ENCODE results near the gene CDC42BPB.

CDC42BPB gene

DNA sequence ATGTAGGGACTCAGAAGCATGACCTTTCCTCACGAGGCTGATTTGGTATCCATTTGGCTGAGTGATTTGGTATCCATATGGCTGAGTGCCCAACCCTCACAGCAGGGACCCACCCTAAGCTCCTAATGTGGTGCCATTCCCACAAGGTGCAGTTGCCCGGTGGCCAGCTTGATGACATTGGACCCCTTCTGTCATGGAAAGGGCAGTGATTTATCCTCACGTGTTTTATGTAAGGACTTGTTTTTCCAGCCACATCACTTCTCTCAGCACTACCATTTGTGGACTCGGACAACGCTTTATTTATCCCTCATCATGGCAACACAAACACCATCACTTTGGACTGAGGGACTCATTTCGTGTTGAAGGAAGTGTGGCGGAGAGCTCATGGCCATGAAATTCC, 8.5 kb upstream of the CDC42BPB start:
- TF ChIP-seq POLR2A (IDR thresholded peaks at IDR 0.05; ENCODE audit: extremely low read depth, insufficient read length) = no peak
- TF ChIP-seq, protein P1, sequence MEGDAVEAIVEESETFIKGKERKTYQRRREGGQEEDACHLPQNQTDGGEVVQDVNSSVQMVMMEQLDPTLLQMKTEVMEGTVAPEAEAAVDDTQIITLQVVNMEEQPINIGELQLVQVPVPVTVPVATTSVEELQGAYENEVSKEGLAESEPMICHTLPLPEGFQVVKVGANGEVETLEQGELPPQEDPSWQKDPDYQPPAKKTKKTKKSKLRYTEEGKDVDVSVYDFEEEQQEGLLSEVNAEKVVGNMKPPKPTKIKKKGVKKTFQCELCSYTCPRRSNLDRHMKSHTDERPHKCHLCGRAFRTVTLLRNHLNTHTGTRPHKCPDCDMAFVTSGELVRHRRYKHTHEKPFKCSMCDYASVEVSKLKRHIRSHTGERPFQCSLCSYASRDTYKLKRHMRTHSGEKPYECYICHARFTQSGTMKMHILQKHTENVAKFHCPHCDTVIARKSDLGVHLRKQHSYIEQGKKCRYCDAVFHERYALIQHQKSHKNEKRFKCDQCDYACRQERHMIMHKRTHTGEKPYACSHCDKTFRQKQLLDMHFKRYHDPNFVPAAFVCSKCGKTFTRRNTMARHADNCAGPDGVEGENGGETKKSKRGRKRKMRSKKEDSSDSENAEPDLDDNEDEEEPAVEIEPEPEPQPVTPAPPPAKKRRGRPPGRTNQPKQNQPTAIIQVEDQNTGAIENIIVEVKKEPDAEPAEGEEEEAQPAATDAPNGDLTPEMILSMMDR (IDR thresholded peaks at IDR 0.05; ENCODE audit: low read depth, low read length) = no peak
- TF ChIP-seq MYC (IDR thresholded peaks at IDR 0.05; ENCODE audit: low read depth, low read length) = no peak
- TF ChIP-seq, protein P2, sequence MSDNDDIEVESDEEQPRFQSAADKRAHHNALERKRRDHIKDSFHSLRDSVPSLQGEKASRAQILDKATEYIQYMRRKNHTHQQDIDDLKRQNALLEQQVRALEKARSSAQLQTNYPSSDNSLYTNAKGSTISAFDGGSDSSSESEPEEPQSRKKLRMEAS (IDR thresholded peaks at IDR 0.05; ENCODE audit: low read depth, low read length) = no peak
- DNase-seq (ENCODE audit: low read depth) = no peak
- H3K4me3 ChIP-seq (ENCODE audit: low read depth, low read length) = no peak overlapping the region

DNA sequence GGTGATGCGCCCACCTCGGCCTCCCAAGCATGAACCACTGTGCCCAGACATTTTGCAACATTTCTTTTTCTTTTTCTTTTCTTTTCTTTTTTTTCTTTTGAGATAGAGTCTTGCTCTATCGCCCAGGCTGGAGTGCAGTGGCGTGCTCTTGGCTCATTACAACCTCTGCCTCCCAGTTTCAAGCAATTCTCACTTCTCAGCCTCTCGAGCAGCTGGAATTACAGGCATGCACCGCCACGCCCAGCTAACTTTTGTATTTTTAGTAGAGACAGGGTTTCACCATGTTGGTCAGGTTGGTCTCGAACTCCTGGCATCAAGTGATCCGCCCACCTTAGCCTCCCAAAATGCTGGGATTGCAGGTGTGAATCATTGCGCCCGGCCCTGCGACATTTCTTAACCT, 7.6 kb upstream of the CDC42BPB start:
- H3K4me3 ChIP-seq (ENCODE audit: low read depth, low read length) = no peak overlapping the region
- DNase-seq (ENCODE audit: low read depth) = no peak
- TF ChIP-seq, protein P2 (IDR thresholded peaks at IDR 0.05; ENCODE audit: low read depth, low read length) = no peak
- TF ChIP-seq MYC (IDR thresholded peaks at IDR 0.05; ENCODE audit: low read depth, low read length) (no peak), POLR2A (IDR thresholded peaks at IDR 0.05; ENCODE audit: extremely low read depth, insufficient read length) (no peak)
- TF ChIP-seq, protein P1 (IDR thresholded peaks at IDR 0.05; ENCODE audit: low read depth, low read length) = no peak

DNA sequence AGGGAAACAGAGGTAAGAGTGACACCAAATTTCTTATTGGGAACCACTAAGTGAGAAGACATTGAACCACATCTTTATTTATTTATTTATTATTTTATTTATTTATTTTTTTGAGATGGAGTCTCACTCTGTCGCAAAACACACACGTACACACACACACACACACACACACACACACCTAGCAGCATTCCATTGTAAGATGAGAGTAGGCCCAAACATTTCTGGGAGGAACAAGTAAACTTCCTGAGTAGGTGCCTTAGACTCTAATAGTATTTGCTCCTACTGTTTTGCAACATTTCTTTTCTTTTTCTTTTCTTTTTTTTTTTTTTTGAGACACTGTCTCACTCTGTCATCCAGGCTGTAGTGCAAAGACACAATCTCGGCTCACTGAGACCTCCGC, 7.1 kb upstream of the CDC42BPB start:
- TF ChIP-seq POLR2A (IDR thresholded peaks at IDR 0.05; ENCODE audit: extremely low read depth, insufficient read length) (no peak), MYC (IDR thresholded peaks at IDR 0.05; ENCODE audit: low read depth, low read length) (no peak)
- TF ChIP-seq, protein P2 (IDR thresholded peaks at IDR 0.05; ENCODE audit: low read depth, low read length) = no peak
- TF ChIP-seq, protein P1 (IDR thresholded peaks at IDR 0.05; ENCODE audit: low read depth, low read length) = no peak
- no peak for DNase-seq (ENCODE audit: low read depth)
- no peak overlapping the region for H3K4me3 ChIP-seq (ENCODE audit: low read depth, low read length)

DNA sequence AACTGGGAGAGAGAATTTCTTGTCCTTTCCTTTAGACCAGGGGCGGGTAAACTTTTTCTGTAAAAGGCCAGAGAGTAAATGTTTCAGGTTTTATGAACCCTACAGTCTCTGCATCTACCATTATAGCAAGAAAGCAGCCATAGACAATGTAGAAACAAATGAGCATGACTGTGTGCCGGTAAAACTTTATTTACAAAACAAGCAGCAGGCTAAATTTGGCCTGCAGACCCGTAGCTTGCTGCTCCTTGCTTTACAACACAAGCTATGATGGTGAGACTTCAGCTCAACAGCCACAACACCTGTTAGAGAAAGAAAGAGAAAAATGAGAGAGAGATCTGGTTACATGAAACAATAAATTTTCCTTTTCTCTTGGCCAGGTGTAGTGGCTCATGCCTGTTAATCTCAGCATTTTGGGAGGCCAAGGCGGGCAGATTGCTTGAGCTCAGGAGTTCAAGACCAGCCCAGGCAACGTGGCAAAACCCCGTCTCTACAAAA, 4.2 kb upstream of the CDC42BPB start:
- TF ChIP-seq, protein P1 (IDR thresholded peaks at IDR 0.05; ENCODE audit: low read depth, low read length) = no peak
- TF ChIP-seq POLR2A (IDR thresholded peaks at IDR 0.05; ENCODE audit: extremely low read depth, insufficient read length) = no peak
- TF ChIP-seq MYC (IDR thresholded peaks at IDR 0.05; ENCODE audit: low read depth, low read length) = no peak
- TF ChIP-seq, protein P2 (IDR thresholded peaks at IDR 0.05; ENCODE audit: low read depth, low read length) = no peak
- no peak for DNase-seq (ENCODE audit: low read depth)
- no peak overlapping the region for H3K4me3 ChIP-seq (ENCODE audit: low read depth, low read length)

DNA sequence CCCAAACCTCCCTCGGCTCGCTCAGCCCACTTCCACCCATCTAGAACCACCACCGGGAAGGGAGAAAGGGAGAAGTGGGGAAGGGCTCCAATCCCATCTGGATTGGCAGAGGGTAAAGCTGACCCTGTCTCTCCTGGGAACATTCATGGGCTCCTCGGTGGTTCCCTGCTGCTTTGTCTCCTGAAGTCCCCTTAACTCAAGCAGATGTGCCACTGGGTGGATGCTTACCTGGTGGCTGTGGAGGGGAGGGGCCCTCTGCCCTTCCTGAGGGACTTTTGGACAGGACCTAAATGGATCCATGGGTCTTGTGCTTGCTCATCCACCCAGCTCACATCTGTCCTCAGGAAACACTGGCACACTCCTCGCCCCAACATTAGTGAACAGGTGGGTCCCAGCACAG, 2.2 kb upstream of the CDC42BPB start:
- no peak for DNase-seq (ENCODE audit: low read depth)
- TF ChIP-seq, protein P1 (IDR thresholded peaks at IDR 0.05; ENCODE audit: low read depth, low read length) = no peak
- TF ChIP-seq MYC (IDR thresholded peaks at IDR 0.05; ENCODE audit: low read depth, low read length) (no peak), POLR2A (IDR thresholded peaks at IDR 0.05; ENCODE audit: extremely low read depth, insufficient read length) (no peak)
- TF ChIP-seq, protein P2 (IDR thresholded peaks at IDR 0.05; ENCODE audit: low read depth, low read length) = no peak
- no peak overlapping the region for H3K4me3 ChIP-seq (ENCODE audit: low read depth, low read length)
